ENCODE data around the gene KMT2D. TPM values are rescaled to one million over a fixed set of nuclear protein-coding genes. Genes with fewer than 3 reads are reported as not detected.
A peak's percentile ranks its signal among the peaks of the same experiment; 100 is the strongest.

Gene KMT2D
- total and polyA plus RNA-seq, 2 of the 8 experiments (the other 6 are each of a cell fraction or from before 2014, with no cell fraction given): 9.1 to 86.3 TPM

DNA sequence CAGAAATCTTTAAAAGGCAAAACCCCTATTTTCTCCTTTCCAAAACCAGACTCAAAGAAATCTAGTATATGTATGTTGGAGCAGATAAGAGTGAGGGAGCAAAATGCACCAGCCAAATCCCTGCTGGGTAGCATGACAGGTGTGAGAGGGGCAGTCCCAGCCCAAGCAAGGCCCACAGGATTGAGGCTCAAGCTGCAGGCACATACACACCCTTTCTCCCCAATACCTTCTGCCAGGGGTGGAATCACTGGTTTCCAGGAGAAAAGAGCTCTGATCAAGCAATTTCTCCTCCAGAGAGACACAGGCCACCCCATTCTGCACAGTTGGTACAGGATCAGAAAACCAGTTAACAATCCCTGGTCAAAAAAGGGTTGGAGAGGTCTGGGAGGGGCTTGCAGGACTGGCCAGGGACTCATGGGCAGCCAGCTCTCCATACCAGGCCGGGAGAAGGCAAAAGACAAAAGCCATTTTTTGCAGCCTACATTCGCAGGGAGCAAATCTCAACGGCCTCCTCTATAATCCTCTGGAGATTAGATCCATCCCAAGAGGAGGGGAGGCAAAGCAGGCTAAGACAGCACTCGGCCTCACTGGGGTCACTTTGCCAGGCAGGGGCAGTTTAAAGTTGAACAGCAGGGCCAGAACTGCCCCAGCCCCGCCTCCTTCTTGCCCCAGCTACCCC, 2.1 kb downstream of the KMT2D start:
- CTCF ChIA-PET (ENCODE audit: partially characterized antibody): interaction anchor here (0.9 to 2.7 kb wide), 5 partner anchors 14 to 70 kb away, joined by 3 to 16 read pairs (median 10); partner anchors contain the start of gene DHH
- Histone ChIP-seq H4K20me1 (replicated peaks in 1 of 2; ENCODE audit: control insufficient read depth in 1 of 2, insufficient read depth in 2 of 2, low read length in 2 of 2) (peaks cover 37 to 50% of the 10 kb centered on the region in 2 experiments), H2BK12ac (ENCODE audit: low read depth, low read length) (no peak overlapping the region), H3K4me1 (replicated peaks in 1 of 4; ENCODE audit: control insufficient read depth in 3 of 4, insufficient read depth in 4 of 4, low read length in 3 of 4) (peaks cover 9 to 37% (median 13%) of the 10 kb centered on the region in 4 experiments), H3K79me2 (ENCODE audit: control insufficient read depth in 1 of 2, insufficient read depth in 2 of 2, low read length in 2 of 2) (peaks cover 51 to 66% of the 10 kb centered on the region in 2 experiments), H2BK20ac (ENCODE audit: low read length) (no peak overlapping the region), H3K9ac (replicated peaks in 1 of 4; ENCODE audit: extremely low read depth in 1 of 4, low read depth in 3 of 4, low read length in 3 of 4) (peak overlapping the region; percentile 10 to 98 (median 60); a peak in 6 of 7 replicates), H3K23me2 (ENCODE audit: low read depth, low read length) (peaks cover 15% of the 10 kb centered on the region), H3K79me1 (ENCODE audit: low read depth, low read length) (peaks cover 33% of the 10 kb centered on the region), H3K4me3 (ENCODE audit: extremely low read depth in 1 of 4, insufficient read depth in 2 of 4, low read depth in 3 of 4, low read length in 4 of 4) (peak overlapping the region; percentile 85 to 97 (median 96)), H2BK15ac (ENCODE audit: low read length) (no peak overlapping the region), H4K5ac (ENCODE audit: insufficient read length, low read depth, low read length) (no peak overlapping the region), H2AFZ (ENCODE audit: low read length) (no peak overlapping the region), H3K27me3 (replicated peaks in 1 of 4; ENCODE audit: control insufficient read depth in 3 of 4, extremely low read depth in 1 of 4, insufficient read depth in 3 of 4, low read length in 3 of 4) (no peaks in the 10 kb centered on the region), H3K27ac (ENCODE audit: low read depth, low read length) (no peak overlapping the region), H3K56ac (replicated peaks; ENCODE audit: insufficient read length, low read depth, low read length) (no peak overlapping the region), H4K8ac (ENCODE audit: extremely low read depth, insufficient read depth, low read length) (no peak overlapping the region), H3K9me3 (ENCODE audit: insufficient read depth in 2 of 2, low read depth in 1 of 2, low read length in 1 of 2) (no peaks in the 10 kb centered on the region), H2BK120ac (replicated peaks; ENCODE audit: low read depth, low read length) (no peak overlapping the region), H3K4ac (replicated peaks; ENCODE audit: insufficient read length, low read depth, low read length) (no peak overlapping the region), H3K14ac (ENCODE audit: insufficient read length) (no peak overlapping the region), H4K91ac (replicated peaks; ENCODE audit: insufficient read length, low read length) (no peak overlapping the region), H3K36me3 (ENCODE audit: control insufficient read depth in 2 of 4, insufficient read depth in 4 of 4, low read length in 3 of 4) (peaks cover 9 to 17% (median 15%) of the 10 kb centered on the region in 4 experiments), H3K4me2 (ENCODE audit: insufficient read depth in 1 of 2, low read depth in 2 of 2, low read length in 2 of 2) (peak overlapping the region; percentile 81 to 98), H2BK5ac (ENCODE audit: low read depth, low read length) (no peak overlapping the region), H3K18ac (ENCODE audit: extremely low read depth, low read length) (no peak overlapping the region), H3K23ac (ENCODE audit: insufficient read length) (no peak overlapping the region), H2AK5ac (ENCODE audit: low read depth, low read length) (no peak overlapping the region)
- FAIRE-seq: no peak
- DNase-seq (ENCODE audit: low read depth in 1 of 2, low spot score in 2 of 2): no peak
- 50% methylated on average over 5 of the region's 5 CpGs; no CpG with 5 or more reads in 1 of the 2 experiments for WGBS, 2 experiments (ENCODE audit: extremely low coverage in 1 of 2, insufficient coverage in 1 of 2, insufficient read length in 1 of 2, insufficient replicate concordance in 2 of 2, low coverage in 1 of 2, low lambda C conversion rate in 2 of 2, missing lambda C conversion rate in 1 of 2)
- POLR2A ChIA-PET (ENCODE audit: partially characterized antibody): interaction anchor here (0.7 to 5.6 kb wide), 14 partner anchors 10 to 201 kb away, joined by 3 to 47 read pairs (median 5); partner anchors contain the start of genes DDN, PRKAG1, RHEBL1 and TUBA1B
- TF ChIP-seq JUN (IDR thresholded peaks at IDR 0.05; ENCODE audit: low read depth, low read length) (no peak), TEAD4 (IDR thresholded peaks at IDR 0.05; ENCODE audit: low read depth, low read length) (no peak), KDM1A (IDR thresholded peaks at IDR 0.05; ENCODE audit: borderline replicate concordance, low read length) (no peak), KDM5A (IDR thresholded peaks at IDR 0.05; ENCODE audit: low read length) (no peak), TAF7 (optimal IDR thresholded peaks at IDR 0.05; ENCODE audit: borderline replicate concordance, low read depth, low read length) (no peak)
- TF ChIP-seq, protein P1, sequence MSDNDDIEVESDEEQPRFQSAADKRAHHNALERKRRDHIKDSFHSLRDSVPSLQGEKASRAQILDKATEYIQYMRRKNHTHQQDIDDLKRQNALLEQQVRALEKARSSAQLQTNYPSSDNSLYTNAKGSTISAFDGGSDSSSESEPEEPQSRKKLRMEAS (IDR thresholded peaks at IDR 0.05): no peak

Measured in H1 (cell line).